ENCODE results near the gene FBXW8.

The FBXW8 gene

GRCh38 chr12:117003883-117004404, 93.2 kb downstream of the FBXW8 start:
- Histone ChIP-seq H3K4me2 (no peak overlapping the region), H3K4me1 (no peaks in the 10 kb centered on the region), H3K27me3 (no peaks in the 10 kb centered on the region), H3K4me3 (no peak overlapping the region), H3K9me3 (no peaks in the 10 kb centered on the region), H3K27ac (no peak overlapping the region), H3K9ac (no peak overlapping the region), H3K36me3 (peaks cover 90% of the 10 kb centered on the region), H4K20me1 (peaks cover 7% of the 10 kb centered on the region; the same call in 1 of the 2 replicates)
- TF ChIP-seq Cebpa-rat (IDR thresholded peaks at IDR 0.05): no peak

DNA sequence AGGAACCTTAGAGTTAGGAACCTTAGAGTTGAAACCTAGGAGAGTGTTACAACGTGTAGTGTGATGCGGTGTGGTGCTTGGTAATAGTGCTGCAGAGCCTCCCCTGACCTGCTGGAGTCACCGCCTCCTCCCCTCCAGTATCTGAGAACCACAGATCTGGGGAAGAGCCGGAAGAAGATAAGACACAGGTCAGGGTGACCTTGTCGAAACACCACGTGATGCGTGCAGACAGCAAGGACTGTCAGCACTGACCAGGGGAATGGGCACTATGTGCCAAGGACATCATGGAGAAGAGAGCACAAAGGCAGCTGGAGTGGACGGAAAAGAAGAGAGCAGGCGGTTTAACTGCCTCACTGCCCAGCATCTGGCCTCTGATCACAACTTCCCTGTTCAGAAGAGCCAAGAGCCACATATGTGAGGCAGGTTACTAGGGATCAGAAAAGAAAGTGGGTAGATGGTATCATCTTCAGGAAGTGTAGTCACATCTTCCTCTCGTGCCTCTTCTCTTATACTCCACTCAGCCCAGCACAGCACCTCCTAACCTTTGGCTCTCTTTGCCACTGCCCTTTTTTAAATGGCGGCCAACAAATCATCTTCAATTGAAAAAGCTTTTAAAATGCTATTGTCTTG, 94.8 kb downstream of the FBXW8 start:
- no peak overlapping the region for H3K9ac ChIP-seq

GRCh38 chr12:117006333-117006732, 95.6 kb downstream of the FBXW8 start:
- H3K36me3 ChIP-seq: peaks cover 90% of the 10 kb centered on the region
- no peak overlapping the region for H3K27ac ChIP-seq
- no peaks in the 10 kb centered on the region for H3K9me3 ChIP-seq
- TF ChIP-seq Cebpa-rat (IDR thresholded peaks at IDR 0.05): no peak
- H3K4me2 ChIP-seq: no peak overlapping the region
- H4K20me1 ChIP-seq: peaks cover 7% of the 10 kb centered on the region; the same call in 1 of the 2 replicates
- H3K9ac ChIP-seq: no peak overlapping the region
- H3K4me1 ChIP-seq: no peaks in the 10 kb centered on the region
- no peaks in the 10 kb centered on the region for H3K27me3 ChIP-seq
- H3K4me3 ChIP-seq: no peak overlapping the region

More for the DNA sequence above, 94.8 kb downstream of the FBXW8 start:
- no peak overlapping the region for H3K4me3 ChIP-seq
- H3K4me2 ChIP-seq: no peak overlapping the region
- no peaks in the 10 kb centered on the region for H3K9me3 ChIP-seq
- no peaks in the 10 kb centered on the region for H3K27me3 ChIP-seq
- peaks cover 90% of the 10 kb centered on the region for H3K36me3 ChIP-seq
- H4K20me1 ChIP-seq: peaks cover 7% of the 10 kb centered on the region; the same call in 1 of the 2 replicates
- H3K27ac ChIP-seq: no peak overlapping the region
- no peak for TF ChIP-seq Cebpa-rat (IDR thresholded peaks at IDR 0.05)
- no peaks in the 10 kb centered on the region for H3K4me1 ChIP-seq

GRCh38 chr12:117007577-117007976, 96.8 kb downstream of the FBXW8 start:
- no peaks in the 10 kb centered on the region for H4K20me1 ChIP-seq
- H3K36me3 ChIP-seq: peaks cover 92% of the 10 kb centered on the region
- peaks cover 7% of the 10 kb centered on the region; the same call in 1 of the 2 replicates for H3K4me1 ChIP-seq
- H3K4me2 ChIP-seq: no peak overlapping the region
- H3K4me3 ChIP-seq: no peak overlapping the region
- no peak overlapping the region for H3K9ac ChIP-seq
- no peaks in the 10 kb centered on the region for H3K27me3 ChIP-seq
- no peak for TF ChIP-seq Cebpa-rat (IDR thresholded peaks at IDR 0.05)
- H3K9me3 ChIP-seq: no peaks in the 10 kb centered on the region
- H3K27ac ChIP-seq: no peak overlapping the region

GRCh38 chr12:117009759-117010158, 99.0 kb downstream of the FBXW8 start:
- Histone ChIP-seq H3K9me3 (peaks cover 19% of the 10 kb centered on the region), H3K4me3 (no peak overlapping the region), H3K4me1 (peaks cover 9% of the 10 kb centered on the region; the same call in 1 of the 2 replicates), H3K9ac (no peak overlapping the region), H3K27ac (no peak overlapping the region), H3K36me3 (peaks cover 93% of the 10 kb centered on the region), H3K4me2 (no peak overlapping the region), H4K20me1 (no peaks in the 10 kb centered on the region), H3K27me3 (no peaks in the 10 kb centered on the region)
- no peak for TF ChIP-seq Cebpa-rat (IDR thresholded peaks at IDR 0.05)

DNA sequence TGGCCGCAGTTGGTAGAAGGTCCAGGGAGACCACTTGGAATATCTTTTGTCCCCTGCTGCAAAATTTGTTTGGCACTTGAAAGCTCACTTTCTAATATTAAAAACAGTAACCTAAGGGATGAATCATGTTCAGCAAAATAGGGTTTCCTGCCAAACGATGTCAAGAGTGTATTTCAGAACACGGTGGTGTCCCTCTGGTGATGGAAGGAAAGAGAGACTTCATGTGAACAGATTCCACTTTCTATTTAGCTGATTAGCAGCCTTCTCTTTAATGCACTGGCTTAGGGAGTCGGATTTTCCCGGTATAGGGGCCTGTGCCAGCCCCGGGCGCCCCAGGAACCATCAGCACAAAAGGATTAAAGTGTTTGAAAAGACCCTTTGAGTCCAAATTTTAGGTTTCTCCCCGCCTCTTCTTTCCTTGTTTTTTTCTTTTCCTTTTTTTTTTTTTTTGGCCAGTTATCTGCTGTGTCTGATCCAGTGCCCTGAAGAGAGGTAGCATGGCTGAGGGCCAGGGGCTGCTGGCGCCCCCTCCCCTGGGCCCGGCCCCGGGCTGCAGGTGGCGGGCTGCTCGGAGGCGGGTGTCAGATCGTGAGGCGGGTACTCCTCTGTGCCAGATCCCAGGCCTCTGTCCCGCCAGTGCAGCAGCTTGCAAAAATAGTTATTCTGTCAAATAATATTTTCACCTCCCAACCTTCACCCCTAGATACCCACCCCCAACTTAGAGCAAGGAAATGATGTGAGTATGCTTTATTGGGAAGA, 100.1 kb downstream of the FBXW8 start:
- Histone ChIP-seq H4K20me1 (no peaks in the 10 kb centered on the region), H3K9me3 (peaks cover 30% of the 10 kb centered on the region), H3K9ac (no peak overlapping the region), H3K4me2 (no peak overlapping the region), H3K4me1 (peaks cover 9% of the 10 kb centered on the region; the same call in 1 of the 2 replicates), H3K27ac (no peak overlapping the region), H3K4me3 (no peak overlapping the region), H3K36me3 (peaks cover 93% of the 10 kb centered on the region), H3K27me3 (no peaks in the 10 kb centered on the region)
- no peak for TF ChIP-seq Cebpa-rat (IDR thresholded peaks at IDR 0.05)

DNA sequence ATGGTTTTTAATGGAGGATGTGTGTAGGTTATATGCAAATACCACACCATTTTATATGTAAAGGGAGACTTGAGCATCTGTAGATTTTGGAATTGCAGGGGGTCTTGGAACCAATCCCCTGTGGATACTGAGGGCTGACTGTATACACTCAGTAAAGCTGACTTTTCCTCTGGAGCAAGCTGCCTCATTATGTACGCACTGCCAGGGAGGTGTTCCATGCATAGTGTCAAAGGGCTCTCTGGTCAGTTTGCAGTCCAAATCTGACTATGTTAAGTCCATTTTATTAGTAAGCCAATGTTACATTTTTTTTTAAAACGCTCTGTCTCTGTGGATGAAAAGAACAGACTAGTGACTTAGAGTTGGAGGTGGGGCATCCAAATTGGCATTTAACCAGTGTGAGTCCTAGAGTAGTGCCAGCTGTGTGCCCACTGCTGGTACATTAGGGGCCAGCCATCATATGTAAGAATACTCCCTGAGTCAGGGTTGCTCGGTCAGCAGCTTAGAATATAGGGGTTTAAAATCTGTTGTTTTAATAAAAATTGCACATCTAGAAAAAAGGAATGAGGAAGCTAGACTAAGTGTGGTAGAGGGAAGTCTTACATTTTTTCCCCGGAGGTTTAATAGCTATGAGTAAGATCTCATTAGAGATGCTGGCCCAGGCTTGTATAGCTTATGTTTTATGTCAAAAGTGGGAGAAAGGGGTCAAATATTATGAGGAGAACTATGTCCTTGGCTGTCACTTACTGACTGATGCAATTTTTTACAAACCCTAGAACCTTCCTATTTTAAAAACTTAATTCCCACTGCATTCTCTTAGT, 101.4 kb downstream of the FBXW8 start:
- TF ChIP-seq Cebpa-rat (IDR thresholded peaks at IDR 0.05): no peak
- no peak overlapping the region for H3K9ac ChIP-seq

GRCh38 chr12:117013726-117014125, 103.0 kb downstream of the FBXW8 start:
- no peak for TF ChIP-seq Cebpa-rat (IDR thresholded peaks at IDR 0.05)
- peaks cover 95% of the 10 kb centered on the region for H3K36me3 ChIP-seq
- H3K9ac ChIP-seq: no peak overlapping the region
- H3K4me1 ChIP-seq: peaks cover 9% of the 10 kb centered on the region; the same call in 1 of the 2 replicates
- no peak overlapping the region for H3K4me2 ChIP-seq
- H3K4me3 ChIP-seq: no peak overlapping the region
- H3K27ac ChIP-seq: no peak overlapping the region
- H3K9me3 ChIP-seq: peaks cover 32% of the 10 kb centered on the region
- no peaks in the 10 kb centered on the region; the same call in 1 of the 2 replicates for H4K20me1 ChIP-seq
- H3K27me3 ChIP-seq: no peaks in the 10 kb centered on the region

More for the DNA sequence above, 101.4 kb downstream of the FBXW8 start:
- no peak overlapping the region for H3K4me3 ChIP-seq
- H3K4me1 ChIP-seq: peaks cover 9% of the 10 kb centered on the region; the same call in 1 of the 2 replicates
- no peaks in the 10 kb centered on the region for H3K27me3 ChIP-seq
- no peak overlapping the region for H3K27ac ChIP-seq
- H3K4me2 ChIP-seq: no peak overlapping the region
- H4K20me1 ChIP-seq: no peaks in the 10 kb centered on the region
- H3K36me3 ChIP-seq: peaks cover 94% of the 10 kb centered on the region
- H3K9me3 ChIP-seq: peaks cover 32% of the 10 kb centered on the region

- Histone ChIP-seq H3K9me3 (peaks cover 32% of the 10 kb centered on the region), H3K4me3 (no peak overlapping the region), H3K4me2 (no peak overlapping the region), H3K9ac (no peak overlapping the region), H3K4me1 (peaks cover 9% of the 10 kb centered on the region; the same call in 1 of the 2 replicates), H4K20me1 (no peaks in the 10 kb centered on the region; the same call in 1 of the 2 replicates), H3K36me3 (peaks cover 95% of the 10 kb centered on the region), H3K27ac (no peak overlapping the region), H3K27me3 (no peaks in the 10 kb centered on the region)
- no peak for TF ChIP-seq Cebpa-rat (IDR thresholded peaks at IDR 0.05)
These were observed 103.7 kb downstream of the FBXW8 start for GRCh38 chr12:117014342-117014887.
